K562 (cell line): Measurements from ENCODE around the gene THYN1. TPM values are rescaled to one million over a fixed set of nuclear protein-coding genes. Genes with fewer than 3 reads are reported as not detected.

Experiments used
- ATAC-seq: fragments of 200-7000 bp; cut with Tn5 transposase; 3 replicates; pipeline ENCODE4 v1.9.1; 2020; ENCODE audit warnings: moderate library complexity
- BruUV-seq: library from RNA; stranded (reverse); fragments of 400-500 nt; replicated peaks from 2 replicates; lab custom pipeline; 2021; lab: Mats Ljungman, UMichigan
- CTCF ChIA-PET: fragments of 300-600 bp; formaldehyde crosslinking; extraction: SDS; loops from one replicate; lab custom pipeline; 2021; ENCODE audit warnings: low intra/inter-chr PET ratio; lab: Yijun Ruan, JAX
- POLR2A ChIA-PET: fragments of 300-600, 350-650 bp; sonication (Branson Sonifier 250); formaldehyde crosslinking; extraction: SDS; loops from one replicate; lab custom pipeline; 2021; ENCODE audit warnings: antibody characterized with exemption, inconsistent platforms; lab: Yijun Ruan, JAX
- DNase-seq, 4 experiments: peaks; one replicate each; pipeline versions ENCODE4 v3.0.0 to v3.0.0-alpha.2; 2011 to 2018; ENCODE audit warnings: low spot score in 3 of 4, mixed read lengths in 3 of 4; ENCODE audit errors: extremely low read depth in 1 of 4
- FAIRE-seq: peaks from 2 replicates; lab custom pipeline; 2011; peaks lifted over from hg19 to GRCh38; lab: Jason Lieb, UNC
- H2AFZ ChIP-seq: 2 replicates; pipeline ENCODE4 v1.6.0; 2011; ENCODE audit warnings: low read depth, low read length, control low read depth, inconsistent platforms
- H3K27ac ChIP-seq: fragments of 200-600 bp; 3 replicates; pipeline ENCODE4 v1.8.0; 2011; ENCODE audit warnings: low read depth, mild to moderate bottlenecking, control low read depth, inconsistent platforms, low read length, moderate library complexity, mixed read lengths; ENCODE audit errors: extremely low read depth
- H3K27me3 ChIP-seq, 2 experiments: fragments of 300-600 bp in 1 of 2; 2 replicates in 1 of 2; 3 replicates in 1 of 2; pipeline versions ENCODE4 v1.6.0 to v1.8.0; 2011; ENCODE audit warnings: inconsistent platforms in 2 of 2, low read length in 2 of 2, mild to moderate bottlenecking in 1 of 2, mixed read lengths in 1 of 2, moderate library complexity in 1 of 2; ENCODE audit not compliant: control insufficient read depth in 2 of 2, insufficient read depth in 2 of 2
- H3K36me3 ChIP-seq: fragments of 300-600 bp; 3 replicates; pipeline ENCODE4 v1.8.0; 2011; ENCODE audit warnings: mild to moderate bottlenecking, low read length, inconsistent platforms; ENCODE audit not compliant: control insufficient read depth, insufficient read depth
- H3K4me1 ChIP-seq, 2 experiments: fragments of 200-600 bp in 1 of 2; replicated peaks in 1 of 2; 2 replicates in 1 of 2; 3 replicates in 1 of 2; pipeline versions ENCODE4 v1.5.1 to v1.8.0; 2011; ENCODE audit warnings: inconsistent platforms in 2 of 2, low read length in 2 of 2, mild to moderate bottlenecking in 1 of 2, mixed read lengths in 1 of 2, moderate library complexity in 1 of 2; ENCODE audit not compliant: control insufficient read depth in 2 of 2, insufficient read depth in 2 of 2
- H3K4me2 ChIP-seq: 2 replicates; pipeline ENCODE4 v1.6.1; 2011; ENCODE audit warnings: low read length, control low read depth, inconsistent platforms, mixed read lengths; ENCODE audit not compliant: insufficient read depth
- H3K4me3 ChIP-seq: fragments of 200-600 bp; sonication (generic), shearing (Covaris generic); 2 replicates; pipeline ENCODE4 v1.5.1; 2016; ENCODE audit warnings: control low read depth, inconsistent platforms
- H3K79me2 ChIP-seq: fragments of 200-600 bp; 3 replicates; pipeline ENCODE4 v1.8.0; 2011; ENCODE audit warnings: low read length, inconsistent platforms; ENCODE audit not compliant: control insufficient read depth, insufficient read depth
- H3K9ac ChIP-seq, 2 experiments: 2 replicates each; pipeline versions ENCODE4 v1.6.0 to v1.6.1; 2011; ENCODE audit warnings: low read depth in 2 of 2, low read length in 2 of 2, control low read depth in 1 of 2, inconsistent platforms in 1 of 2, mild to moderate bottlenecking in 1 of 2, mixed read lengths in 1 of 2; ENCODE audit not compliant: insufficient read depth in 1 of 2
- H3K9me1 ChIP-seq: one replicate; pipeline ENCODE4 v1.6.0; 2011; ENCODE audit warnings: inconsistent platforms, mild to moderate bottlenecking, low read length, moderate library complexity; ENCODE audit not compliant: control insufficient read depth, insufficient read depth
- H3K9me3 ChIP-seq: replicated peaks from 2 replicates; pipeline ENCODE4 v1.5.1; 2011; ENCODE audit warnings: low read depth, low read length, inconsistent platforms; ENCODE audit not compliant: control insufficient read depth, insufficient read depth
- H4K20me1 ChIP-seq: replicated peaks from 2 replicates; pipeline ENCODE4 v1.6.1; 2011; ENCODE audit warnings: low read length, inconsistent platforms, mixed read lengths; ENCODE audit not compliant: control insufficient read depth, insufficient read depth
- HSF4 ChIP-seq: fragments of 250-450 bp; sonication (Bioruptor Pico); IDR thresholded peaks from 2 replicates; pipeline ENCODE4 v2.1.2; 2022; ENCODE audit warnings: mild to moderate bottlenecking, moderate library complexity, borderline replicate concordance
- JUNB ChIP-seq: fragments of 450-650 bp; formaldehyde crosslinking; conservative IDR thresholded peaks from 2 replicates; pipeline ENCODE4 v1.4.0; 2020; ENCODE audit warnings: mild to moderate bottlenecking
- MTF1 ChIP-seq: fragments of 250-450 bp; sonication (Bioruptor Pico); IDR thresholded peaks from 2 replicates; pipeline ENCODE4 v1.9.0; 2021; ENCODE audit warnings: moderate library complexity, mild to moderate bottlenecking, inconsistent platforms, borderline replicate concordance
- SMAD3 ChIP-seq: fragments of 450-650 bp; formaldehyde crosslinking; conservative IDR thresholded peaks from 2 replicates; pipeline ENCODE4 v1.4.0; 2020; ENCODE audit warnings: mild to moderate bottlenecking
- ZNF12 ChIP-seq: sonication (generic); formaldehyde crosslinking; IDR thresholded peaks from 2 replicates; pipeline ENCODE4 v1.4.0; 2020; ENCODE audit warnings: mild to moderate bottlenecking, missing genetic modification reagents
- ZNF197 ChIP-seq: fragments of 200-800 bp; sonication (Bioruptor generic); IDR thresholded peaks from 2 replicates; pipeline ENCODE4 v1.6.1; 2016; ENCODE audit warnings: low read depth, missing genetic modification characterization, missing compliant biosample characterization
- ZNF76 ChIP-seq: fragments of 250-450 bp; sonication (Bioruptor Pico); IDR thresholded peaks from 2 replicates; pipeline ENCODE4 v1.4.0; 2020; ENCODE audit warnings: mild to moderate bottlenecking, moderate library complexity, borderline replicate concordance
- WGBS: fragments of 100-300 bp; shearing (Covaris generic); methylation state at CpG from one replicate; pipeline ENCODE4 v1.1.6; 2016; ENCODE audit warnings: low coverage, mixed read lengths; ENCODE audit not compliant: insufficient coverage; ENCODE audit errors: missing lambda C conversion rate; 5-methylcytosine and 5-hydroxymethylcytosine counted together
- in situ Hi-C: fragments of 300-500 bp; cut with MboI; formaldehyde crosslinking; loops from 4 replicates; pipeline ENCODE4 v1.15.0; 2018; ENCODE audit warnings: inconsistent platforms, mixed read lengths
- intact Hi-C: fragments of 100-400 bp; cut with micrococcal nuclease; formaldehyde crosslinking; loops from 2 replicates; pipeline ENCODE4 v1.14.2; 2022
- polyA plus RNA-seq, 8 experiments: library from polyadenylated mRNA; depleted of rRNA in 4 of 8; stranded (reverse) in 5 of 8; unstranded in 3 of 8; fragments of >200 nt; fragmentation: Nextera tagmentation in 2 of 8; fragmentation: Illumina TruSeq in 1 of 8; extraction: Ambion mirVana in 2 of 8; extraction: Trizol in 1 of 8; gene quantifications; 2 replicates each; pipeline versions ENCODE4 v1.2.1 to v1.2.3, GENCODE V29; 2011 to 2014; ENCODE audit warnings: inconsistent platforms in 1 of 8, missing spikeins in 1 of 8
- total RNA-seq, 7 experiments: library from RNA; depleted of rRNA in 6 of 7; stranded (reverse); fragments of >200 nt in 6 of 7; fragmentation: Illumina TruSeq in 2 of 7; extraction: Trizol in 2 of 7; gene quantifications; 2 replicates each; pipeline versions ENCODE4 v1.2.1 to v1.2.3, GENCODE V29; 2011 to 2021; ENCODE audit warnings: low replicate concordance in 1 of 7
- TF ChIP-seq, protein P1 (sequence below): IDR thresholded peaks from 2 replicates; pipeline ENCODE4 v1.6.1; 2011; ENCODE audit warnings: borderline replicate concordance, low read depth, mild to moderate bottlenecking, moderate library complexity, low read length; ENCODE audit not compliant: insufficient read depth, poor library complexity, severe bottlenecking
- TF ChIP-seq, protein P2 (sequence below): fragments of 250-450 bp; sonication (Bioruptor Pico); IDR thresholded peaks from 2 replicates; pipeline ENCODE4 v1.5.0; 2020; ENCODE audit warnings: mild to moderate bottlenecking, borderline replicate concordance
- TF ChIP-seq, protein P3 (sequence below): fragments of 200-800 bp; sonication (Bioruptor generic); IDR thresholded peaks from 2 replicates; pipeline ENCODE4 v1.6.1; 2016; ENCODE audit warnings: missing genetic modification characterization, missing compliant biosample characterization

Gene THYN1
- total and polyA plus RNA-seq, 9 of the 15 experiments (the other 6 are each of a cell fraction or from before 2014, with no cell fraction given) = 54.9 to 279 (median 104) TPM

DNA sequence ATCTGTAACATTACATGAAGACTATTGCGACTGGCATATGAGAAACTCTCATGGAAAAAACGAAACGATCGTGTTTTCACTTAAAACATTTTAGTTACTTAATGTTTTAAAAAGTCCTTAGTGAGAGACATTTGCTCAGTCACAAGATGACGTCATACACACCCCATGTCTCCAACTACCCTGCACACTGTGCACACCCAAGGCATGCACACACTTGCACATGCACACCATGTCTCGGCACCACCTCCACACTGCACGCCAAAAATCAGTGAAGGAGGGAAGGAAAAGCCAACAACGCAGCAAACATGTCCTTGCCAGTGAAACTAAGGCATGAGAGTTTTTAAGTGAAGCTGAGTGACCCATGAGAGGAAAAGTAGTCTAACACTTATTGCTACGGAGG is 47.4 kb downstream of the THYN1 start (continued):
- no peak for TF ChIP-seq SMAD3 (CRISPR knock-in tag)

DNA sequence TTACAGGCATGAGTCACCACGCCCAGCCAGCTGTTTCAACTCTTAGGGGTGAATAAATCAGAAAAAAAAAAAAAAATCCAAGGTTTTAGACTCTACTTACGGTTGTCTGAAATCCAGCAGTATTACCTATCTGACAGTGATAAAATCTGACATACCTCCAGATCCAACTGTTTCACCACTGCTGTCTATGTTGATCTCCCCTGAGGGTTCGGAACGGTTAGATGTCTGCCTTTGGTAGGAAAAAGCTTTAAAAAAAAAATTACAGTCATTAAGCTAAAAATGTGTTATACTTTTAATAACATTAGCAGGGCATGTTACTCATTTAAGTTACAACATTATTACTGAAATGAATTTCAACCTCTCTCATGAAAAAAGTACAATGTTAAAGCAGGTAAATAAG is 50.5 kb downstream of the THYN1 start:
- Histone ChIP-seq H3K9ac (no peak overlapping the region), H3K36me3 (peaks cover 95% of the 10 kb centered on the region), H2AFZ (no peak overlapping the region), H3K27me3 (no peaks in the 10 kb centered on the region), H3K27ac (no peak overlapping the region), H4K20me1 (no peaks in the 10 kb centered on the region), H3K79me2 (no peaks in the 10 kb centered on the region; the same call in 2 of the 3 replicates), H3K9me3 (no peaks in the 10 kb centered on the region), H3K9me1 (no peaks in the 10 kb centered on the region), H3K4me3 (no peak overlapping the region), H3K4me2 (no peak overlapping the region), H3K4me1 (no peaks in the 10 kb centered on the region)
- POLR2A ChIA-PET = no interaction called here
- FAIRE-seq (no peak), ATAC-seq (no peak), DNase-seq (no peak)
- 100% methylated on average over 3 of the region's 4 CpGs for WGBS
- no TSS peak for BruUV-seq
- CTCF ChIA-PET = no interaction called here
- in situ Hi-C loops (no loop called here), intact Hi-C loops (no loop called here)
- TF ChIP-seq, protein P1, sequence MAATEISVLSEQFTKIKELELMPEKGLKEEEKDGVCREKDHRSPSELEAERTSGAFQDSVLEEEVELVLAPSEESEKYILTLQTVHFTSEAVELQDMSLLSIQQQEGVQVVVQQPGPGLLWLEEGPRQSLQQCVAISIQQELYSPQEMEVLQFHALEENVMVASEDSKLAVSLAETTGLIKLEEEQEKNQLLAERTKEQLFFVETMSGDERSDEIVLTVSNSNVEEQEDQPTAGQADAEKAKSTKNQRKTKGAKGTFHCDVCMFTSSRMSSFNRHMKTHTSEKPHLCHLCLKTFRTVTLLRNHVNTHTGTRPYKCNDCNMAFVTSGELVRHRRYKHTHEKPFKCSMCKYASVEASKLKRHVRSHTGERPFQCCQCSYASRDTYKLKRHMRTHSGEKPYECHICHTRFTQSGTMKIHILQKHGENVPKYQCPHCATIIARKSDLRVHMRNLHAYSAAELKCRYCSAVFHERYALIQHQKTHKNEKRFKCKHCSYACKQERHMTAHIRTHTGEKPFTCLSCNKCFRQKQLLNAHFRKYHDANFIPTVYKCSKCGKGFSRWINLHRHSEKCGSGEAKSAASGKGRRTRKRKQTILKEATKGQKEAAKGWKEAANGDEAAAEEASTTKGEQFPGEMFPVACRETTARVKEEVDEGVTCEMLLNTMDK = no peak
- TF ChIP-seq ZNF12 (CRISPR knock-in tag) = no peak
- TF ChIP-seq ZNF197 (CRISPR knock-in tag) = no peak
- TF ChIP-seq ZNF76 = no peak
- TF ChIP-seq, protein P2, sequence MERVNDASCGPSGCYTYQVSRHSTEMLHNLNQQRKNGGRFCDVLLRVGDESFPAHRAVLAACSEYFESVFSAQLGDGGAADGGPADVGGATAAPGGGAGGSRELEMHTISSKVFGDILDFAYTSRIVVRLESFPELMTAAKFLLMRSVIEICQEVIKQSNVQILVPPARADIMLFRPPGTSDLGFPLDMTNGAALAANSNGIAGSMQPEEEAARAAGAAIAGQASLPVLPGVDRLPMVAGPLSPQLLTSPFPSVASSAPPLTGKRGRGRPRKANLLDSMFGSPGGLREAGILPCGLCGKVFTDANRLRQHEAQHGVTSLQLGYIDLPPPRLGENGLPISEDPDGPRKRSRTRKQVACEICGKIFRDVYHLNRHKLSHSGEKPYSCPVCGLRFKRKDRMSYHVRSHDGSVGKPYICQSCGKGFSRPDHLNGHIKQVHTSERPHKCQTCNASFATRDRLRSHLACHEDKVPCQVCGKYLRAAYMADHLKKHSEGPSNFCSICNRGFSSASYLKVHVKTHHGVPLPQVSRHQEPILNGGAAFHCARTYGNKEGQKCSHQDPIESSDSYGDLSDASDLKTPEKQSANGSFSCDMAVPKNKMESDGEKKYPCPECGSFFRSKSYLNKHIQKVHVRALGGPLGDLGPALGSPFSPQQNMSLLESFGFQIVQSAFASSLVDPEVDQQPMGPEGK (CRISPR knock-in tag) = no peak
- no peak for TF ChIP-seq MTF1 (CRISPR knock-in tag)
- no peak for TF ChIP-seq HSF4 (CRISPR knock-in tag)
- TF ChIP-seq, protein P3, sequence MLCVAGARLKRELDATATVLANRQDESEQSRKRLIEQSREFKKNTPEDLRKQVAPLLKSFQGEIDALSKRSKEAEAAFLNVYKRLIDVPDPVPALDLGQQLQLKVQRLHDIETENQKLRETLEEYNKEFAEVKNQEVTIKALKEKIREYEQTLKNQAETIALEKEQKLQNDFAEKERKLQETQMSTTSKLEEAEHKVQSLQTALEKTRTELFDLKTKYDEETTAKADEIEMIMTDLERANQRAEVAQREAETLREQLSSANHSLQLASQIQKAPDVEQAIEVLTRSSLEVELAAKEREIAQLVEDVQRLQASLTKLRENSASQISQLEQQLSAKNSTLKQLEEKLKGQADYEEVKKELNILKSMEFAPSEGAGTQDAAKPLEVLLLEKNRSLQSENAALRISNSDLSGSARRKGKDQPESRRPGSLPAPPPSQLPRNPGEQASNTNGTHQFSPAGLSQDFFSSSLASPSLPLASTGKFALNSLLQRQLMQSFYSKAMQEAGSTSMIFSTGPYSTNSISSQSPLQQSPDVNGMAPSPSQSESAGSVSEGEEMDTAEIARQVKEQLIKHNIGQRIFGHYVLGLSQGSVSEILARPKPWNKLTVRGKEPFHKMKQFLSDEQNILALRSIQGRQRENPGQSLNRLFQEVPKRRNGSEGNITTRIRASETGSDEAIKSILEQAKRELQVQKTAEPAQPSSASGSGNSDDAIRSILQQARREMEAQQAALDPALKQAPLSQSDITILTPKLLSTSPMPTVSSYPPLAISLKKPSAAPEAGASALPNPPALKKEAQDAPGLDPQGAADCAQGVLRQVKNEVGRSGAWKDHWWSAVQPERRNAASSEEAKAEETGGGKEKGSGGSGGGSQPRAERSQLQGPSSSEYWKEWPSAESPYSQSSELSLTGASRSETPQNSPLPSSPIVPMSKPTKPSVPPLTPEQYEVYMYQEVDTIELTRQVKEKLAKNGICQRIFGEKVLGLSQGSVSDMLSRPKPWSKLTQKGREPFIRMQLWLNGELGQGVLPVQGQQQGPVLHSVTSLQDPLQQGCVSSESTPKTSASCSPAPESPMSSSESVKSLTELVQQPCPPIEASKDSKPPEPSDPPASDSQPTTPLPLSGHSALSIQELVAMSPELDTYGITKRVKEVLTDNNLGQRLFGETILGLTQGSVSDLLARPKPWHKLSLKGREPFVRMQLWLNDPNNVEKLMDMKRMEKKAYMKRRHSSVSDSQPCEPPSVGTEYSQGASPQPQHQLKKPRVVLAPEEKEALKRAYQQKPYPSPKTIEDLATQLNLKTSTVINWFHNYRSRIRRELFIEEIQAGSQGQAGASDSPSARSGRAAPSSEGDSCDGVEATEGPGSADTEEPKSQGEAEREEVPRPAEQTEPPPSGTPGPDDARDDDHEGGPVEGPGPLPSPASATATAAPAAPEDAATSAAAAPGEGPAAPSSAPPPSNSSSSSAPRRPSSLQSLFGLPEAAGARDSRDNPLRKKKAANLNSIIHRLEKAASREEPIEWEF (CRISPR knock-in tag) = no peak
- TF ChIP-seq JUNB (CRISPR knock-in tag) = no peak
